Adrenal gland (tissue), 12 donors: ENCODE results near the gene ARHGAP23. TPM values are rescaled to one million over a fixed set of nuclear protein-coding genes. Genes with fewer than 3 reads are reported as not detected.

Source experiments
- DNase-seq, 7 donors: peaks; one replicate each; pipeline ENCODE4 v3.0.0-alpha.2; 2019 to 2020
- H3K27ac ChIP-seq, 5 donors: fragments of 200-600 bp; sonication (generic) in 4 of 5; 1 replicate in 3 of 5; 2 replicates in 2 of 5; pipeline versions ENCODE4 v1.5.1 to v1.8.0; 2016 to 2020; ENCODE audit warnings: mild to moderate bottlenecking in 1 of 5
- H3K27me3 ChIP-seq: fragments of 200-600 bp; 2 replicates; pipeline ENCODE4 v1.8.0; 2021
- H3K36me3 ChIP-seq, 2 donors: fragments of 200-600 bp; replicated peaks in 1 of 2; 1 replicate in 1 of 2; 2 replicates in 1 of 2; pipeline versions ENCODE4 v1.5.1 to v1.8.0; 2018 to 2022
- H3K4me1 ChIP-seq, 2 donors: fragments of 200-600 bp; replicated peaks in 1 of 2; 1 replicate in 1 of 2; 2 replicates in 1 of 2; pipeline versions ENCODE4 v1.5.1 to v1.8.0; 2018 to 2021
- H3K4me3 ChIP-seq, 4 donors: fragments of 200-600 bp; sonication (generic) in 3 of 4; one replicate each; pipeline ENCODE4 v1.5.1; 2016 to 2018
- H3K9me3 ChIP-seq, 3 donors: fragments of 200-600 bp; sonication (generic) in 1 of 3; replicated peaks in 1 of 3; 1 replicate in 2 of 3; 2 replicates in 1 of 3; pipeline versions ENCODE4 v1.5.1 to v1.8.0; 2016 to 2021
- CTCF ChIP-seq, 6 experiments: fragments of 450-650 bp in 4 of 6; fragments of 200-600 bp in 2 of 6; sonication (generic) in 1 of 6; IDR thresholded peaks; 1 replicate in 5 of 6; 2 replicates in 1 of 6; pipeline versions ENCODE4 v1.5.1 to v1.8.0; 2016 to 2021; ENCODE audit warnings: antibody characterized with exemption in 6 of 6, mild to moderate bottlenecking in 2 of 6, moderate library complexity in 1 of 6
- POLR2A ChIP-seq, 2 donors: fragments of 450-650 bp; IDR thresholded peaks; one replicate each; pipeline ENCODE4 v1.6.1; 2017; ENCODE audit warnings: antibody characterized with exemption in 2 of 2, mild to moderate bottlenecking in 2 of 2, moderate library complexity in 1 of 2
- WGBS, 4 donors: extraction: QIAGEN DNeasy Blood & Tissue Kit in 2 of 4; methylation state at CpG; one replicate each; pipeline versions ENCODE4 v1.1.5 to v1.1.7; 2013 to 2017; 5-methylcytosine and 5-hydroxymethylcytosine counted together
- intact Hi-C, 2 donors: fragments of 100-400 bp; cut with DNase I; formaldehyde crosslinking; loops; one replicate each; pipeline versions ENCODE4 v1.14.1 to v1.15.0; 2022 to 2023
- polyA plus RNA-seq, 3 donors: library from polyadenylated mRNA; stranded (reverse); fragments of 200-250 nt in 2 of 3; fragments of 350-450 nt in 1 of 3; fragmentation: Illumina TruSeq in 1 of 3; extraction: RNeasy Lipid Tissue Mini Kit (QIAGEN cat#74804) in 1 of 3; gene quantifications; one replicate each; pipeline ENCODE4 v1.2.3, GENCODE V29; 2013 to 2014
- total RNA-seq, 9 donors: library from RNA; depleted of rRNA in 4 of 9; stranded (reverse); fragments of >200 nt in 4 of 9; fragments of 120-200 nt in 1 of 9; fragmentation: NEBNext Ultra II Directional in 1 of 9; extraction: Animal tissue kit (Norgen Biotek cat#: 25700) in 1 of 9; gene quantifications; one replicate each; pipeline versions ENCODE4 v1.1.0 to v1.2.4, GENCODE V29; 2013 to 2023
- donor health status: healthy with polysubstance abuse.
- donor health status: Bipolar disorder and iron deficiency.
- donor health status: DM: yes; HTN: yes; CAD: no.
- donor health status: DM: no; HTN: no; CAD: no.
- donor health status: DM: no; HTN: no; CAD: no.
- donor health status: DM: yes; HTN: yes; CAD: no.

ARHGAP23 gene
- total and polyA plus RNA-seq, 12 donors, result 4.4 to 71.9 (median 26.4) TPM

DNA sequence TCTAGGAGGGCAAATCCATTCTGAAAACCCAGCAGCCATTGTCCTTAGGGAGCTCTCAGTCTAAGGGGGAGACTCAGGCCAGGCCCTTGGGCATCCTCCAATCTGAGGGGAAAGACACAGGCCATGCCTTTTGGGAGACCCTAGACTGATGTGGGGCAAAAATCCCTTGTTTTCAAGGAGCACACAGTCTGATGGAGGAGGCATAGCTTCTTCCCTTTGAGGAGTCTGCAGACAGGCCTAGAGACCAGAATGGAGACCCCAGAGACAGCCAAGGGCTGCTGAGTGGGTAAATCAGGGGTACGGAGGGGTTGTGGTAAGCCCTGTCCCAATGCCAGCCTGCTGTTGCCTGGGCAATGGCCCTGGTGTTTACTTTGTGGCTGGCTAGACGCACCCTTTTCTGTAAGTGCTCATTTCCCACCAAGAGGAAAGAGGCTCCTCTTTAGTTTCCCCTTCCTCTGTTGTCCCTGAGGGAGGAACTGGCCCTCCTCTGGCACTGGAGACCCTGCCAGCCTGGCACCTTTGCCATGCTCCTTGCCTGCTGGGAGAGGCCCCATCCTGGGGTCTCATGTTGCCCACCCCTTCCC is 19.3 kb downstream of the ARHGAP23 start:
- WGBS, 4 donors, result 65 to 69% (median 66%) methylated on average over 2 of the region's 2 CpGs
- peak overlapping the region in 1 of 5 donors; percentile 3 for H3K27ac ChIP-seq
- H3K9me3 ChIP-seq, result no peaks in the 10 kb centered on the region
- TF ChIP-seq CTCF (IDR thresholded peaks at IDR 0.05) (no peak), POLR2A (IDR thresholded peaks at IDR 0.05) (no peak)
- DNase-seq, result no peak
- no peaks in the 10 kb centered on the region for H3K36me3 ChIP-seq
- H3K27me3 ChIP-seq, result no peaks in the 10 kb centered on the region
- H3K4me3 ChIP-seq, result no peak overlapping the region
- H3K4me1 ChIP-seq, result peaks cover 10 to 43% of the 10 kb centered on the region in 2 donors
- intact Hi-C loops, result loop anchor here in 1 of 2 donors (5.0 kb wide), 1 partner anchor 35 kb away; no protein-coding TSS in a partner anchor

DNA sequence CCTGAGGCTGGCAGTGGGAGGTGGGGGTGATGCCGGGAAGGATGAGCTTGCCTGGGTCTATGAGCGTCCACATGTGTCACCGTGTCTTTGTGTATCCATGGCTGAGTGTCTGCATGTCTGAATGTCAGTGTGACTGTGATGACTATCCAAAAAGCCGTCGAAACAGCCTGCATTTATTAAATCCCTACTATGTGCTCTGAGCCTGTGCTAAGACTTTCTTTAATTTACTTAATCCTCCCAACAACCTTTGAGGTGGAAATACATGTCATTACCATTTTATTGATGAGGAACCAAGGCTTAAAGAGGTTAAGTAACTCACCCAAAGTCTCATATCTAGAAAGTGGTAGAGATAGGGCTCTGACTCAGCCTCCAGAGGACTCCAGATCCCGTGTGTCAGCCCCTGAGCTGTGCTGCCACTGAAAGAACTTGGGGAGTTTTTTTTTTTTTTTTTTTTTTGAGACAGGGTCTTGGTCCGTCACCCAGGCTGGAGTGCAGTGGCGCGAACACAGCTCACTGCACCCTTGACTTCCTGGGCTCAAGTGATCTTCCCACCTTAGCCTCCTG is 20.0 kb downstream of the ARHGAP23 start:
- WGBS, 4 donors, result 79 to 87% (median 80%) methylated on average over 9 of the region's 9 CpGs
- peak in 1 of 7 donors; percentile 37 for DNase-seq
- Histone ChIP-seq H3K4me3 (no peak overlapping the region), H3K4me1 (peaks cover 5 to 36% of the 10 kb centered on the region in 2 donors), H3K27ac (peak overlapping the region in 1 of 5 donors; percentile 3), H3K27me3 (no peaks in the 10 kb centered on the region), H3K9me3 (no peaks in the 10 kb centered on the region), H3K36me3 (no peaks in the 10 kb centered on the region)
- TF ChIP-seq POLR2A (IDR thresholded peaks at IDR 0.05) (no peak), CTCF (IDR thresholded peaks at IDR 0.05) (no peak)
- intact Hi-C loops, result loop anchor here in 1 of 2 donors (5.0 kb wide), 1 partner anchor 34 kb away; no protein-coding TSS in a partner anchor

DNA sequence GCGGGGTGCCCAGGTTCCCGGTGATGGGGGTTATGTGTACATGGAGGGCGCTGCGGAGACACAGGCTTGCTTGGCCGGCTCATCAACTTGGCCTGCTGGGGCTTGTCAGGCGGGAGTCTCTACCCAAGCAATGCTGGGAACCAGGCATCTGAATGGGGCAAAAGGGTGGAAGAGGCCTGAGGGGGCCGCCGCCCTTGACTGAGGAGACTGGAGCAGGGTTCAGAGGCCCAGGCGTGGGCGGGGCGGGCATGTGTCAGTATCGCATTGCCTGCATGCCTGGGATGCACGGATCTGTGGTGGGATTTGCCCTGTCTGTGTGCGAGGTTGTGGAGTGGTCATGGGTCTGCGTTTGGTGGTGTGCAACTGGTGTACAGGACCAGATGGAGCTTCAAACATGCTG is 21.1 kb downstream of the ARHGAP23 start:
- no peak for DNase-seq
- TF ChIP-seq CTCF (IDR thresholded peaks at IDR 0.05), result no peak
- TF ChIP-seq POLR2A (IDR thresholded peaks at IDR 0.05), result no peak
- Histone ChIP-seq H3K4me3 (no peak overlapping the region), H3K27ac (peak overlapping the region in 2 of 5 donors; percentile 13 to 55), H3K27me3 (no peaks in the 10 kb centered on the region), H3K4me1 (peaks cover 5 to 32% of the 10 kb centered on the region in 2 donors), H3K36me3 (no peaks in the 10 kb centered on the region), H3K9me3 (no peaks in the 10 kb centered on the region)
- intact Hi-C loops, result loop anchor here in 1 of 2 donors (5.0 kb wide), 1 partner anchor 33 kb away; no protein-coding TSS in a partner anchor
- 79 to 89% (median 82%) methylated on average over 5 to 15 of the region's 15 CpGs for WGBS, 4 donors

GRCh38 chr17:38450557-38451029 is 22.3 kb downstream of the ARHGAP23 start:
- peak overlapping the region in 1 of 5 donors; percentile 92 for H3K27ac ChIP-seq
- H3K27me3 ChIP-seq, result no peaks in the 10 kb centered on the region
- 72 to 79% (median 76%) methylated on average over 6 of the region's 6 CpGs for WGBS, 4 donors
- intact Hi-C loops, result no loop called here
- no peak for DNase-seq
- TF ChIP-seq CTCF (IDR thresholded peaks at IDR 0.05) (no peak), POLR2A (IDR thresholded peaks at IDR 0.05) (no peak)
- peaks cover 14 to 42% of the 10 kb centered on the region in 2 donors for H3K4me1 ChIP-seq
- no peaks in the 10 kb centered on the region for H3K9me3 ChIP-seq
- H3K4me3 ChIP-seq, result no peak overlapping the region
- H3K36me3 ChIP-seq, result no peaks in the 10 kb centered on the region
